HFF-Myc (cell line): ENCODE data around the gene COMMD4.
A peak's percentile ranks its signal among the peaks of the same experiment; 100 is the strongest.
"Not testable (repeated sequence)": the region's sequence is repeated elsewhere in the genome, so short reads cannot be mapped to it uniquely, and the experiment has no call there.

Experiments used
- DNase-seq: peaks from one replicate; pipeline ENCODE4 v3.0.0-alpha.2; 2011; ENCODE audit warnings: low read depth; ENCODE audit errors: extremely low read depth
- H3K4me3 ChIP-seq: replicated peaks from 2 replicates; pipeline ENCODE4 v1.5.1; 2011; ENCODE audit warnings: low read depth, mild to moderate bottlenecking, control low read depth, low read length
- TF ChIP-seq, protein P1 (sequence below): IDR thresholded peaks from 2 replicates; pipeline ENCODE4 v1.5.1; 2012; ENCODE audit warnings: mild to moderate bottlenecking, low read depth, low read length, control low read depth; ENCODE audit errors: missing control alignments

COMMD4 gene

DNA sequence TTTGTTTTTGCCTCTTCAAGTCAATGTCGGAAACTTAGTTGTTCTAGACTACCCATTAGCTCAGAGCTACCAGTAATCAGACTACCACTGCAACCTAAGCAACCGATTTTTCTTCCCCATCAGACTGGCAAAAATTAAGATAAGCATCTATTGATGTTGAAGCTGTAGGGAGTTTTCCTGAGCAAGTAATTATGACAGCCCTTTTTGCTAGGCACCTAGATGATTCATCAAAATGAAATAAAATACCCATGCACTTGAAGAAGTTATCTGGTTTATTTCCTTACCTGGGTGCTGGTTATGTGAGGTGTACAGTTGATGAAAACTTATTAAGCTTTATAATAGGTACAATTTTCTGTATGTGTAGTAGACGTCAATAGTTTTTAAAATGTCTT, 554 bp upstream of the COMMD4 start:
- peak overlapping the region; percentile 85 for H3K4me3 ChIP-seq
- TF ChIP-seq, protein P1, sequence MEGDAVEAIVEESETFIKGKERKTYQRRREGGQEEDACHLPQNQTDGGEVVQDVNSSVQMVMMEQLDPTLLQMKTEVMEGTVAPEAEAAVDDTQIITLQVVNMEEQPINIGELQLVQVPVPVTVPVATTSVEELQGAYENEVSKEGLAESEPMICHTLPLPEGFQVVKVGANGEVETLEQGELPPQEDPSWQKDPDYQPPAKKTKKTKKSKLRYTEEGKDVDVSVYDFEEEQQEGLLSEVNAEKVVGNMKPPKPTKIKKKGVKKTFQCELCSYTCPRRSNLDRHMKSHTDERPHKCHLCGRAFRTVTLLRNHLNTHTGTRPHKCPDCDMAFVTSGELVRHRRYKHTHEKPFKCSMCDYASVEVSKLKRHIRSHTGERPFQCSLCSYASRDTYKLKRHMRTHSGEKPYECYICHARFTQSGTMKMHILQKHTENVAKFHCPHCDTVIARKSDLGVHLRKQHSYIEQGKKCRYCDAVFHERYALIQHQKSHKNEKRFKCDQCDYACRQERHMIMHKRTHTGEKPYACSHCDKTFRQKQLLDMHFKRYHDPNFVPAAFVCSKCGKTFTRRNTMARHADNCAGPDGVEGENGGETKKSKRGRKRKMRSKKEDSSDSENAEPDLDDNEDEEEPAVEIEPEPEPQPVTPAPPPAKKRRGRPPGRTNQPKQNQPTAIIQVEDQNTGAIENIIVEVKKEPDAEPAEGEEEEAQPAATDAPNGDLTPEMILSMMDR, result no peak
- no peak for DNase-seq

DNA sequence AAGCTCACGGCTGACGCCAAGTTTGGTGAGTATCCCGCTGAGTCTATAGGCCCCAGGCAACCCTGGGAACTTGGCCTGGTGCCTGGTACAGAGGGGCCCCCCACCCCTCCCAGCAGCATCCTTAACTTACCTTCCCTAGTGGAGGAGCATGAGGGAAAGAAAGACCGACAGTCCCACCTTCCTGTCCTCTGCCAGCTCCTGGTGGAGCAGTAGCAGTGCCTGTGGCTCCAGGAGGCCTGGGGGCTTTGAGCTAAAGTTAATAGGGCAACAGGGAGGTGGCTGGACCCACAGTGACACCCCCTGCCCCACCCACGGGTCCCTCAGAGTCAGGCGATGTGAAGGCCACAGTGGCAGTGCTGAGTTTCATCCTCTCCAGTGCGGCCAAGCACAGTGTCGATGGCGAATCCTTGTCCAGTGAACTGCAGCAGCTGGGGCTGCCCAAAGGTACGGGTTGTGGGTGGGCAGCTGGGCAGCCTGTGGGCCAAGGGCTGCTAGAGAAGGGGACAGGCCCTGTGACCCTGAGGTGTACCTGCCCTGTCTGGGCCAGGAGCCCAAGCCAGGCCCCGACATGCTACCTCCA, 2.9 kb downstream of the COMMD4 start:
- H3K4me3 ChIP-seq, result no peak overlapping the region
- no peak for DNase-seq
- TF ChIP-seq, protein P1, result no peak

DNA sequence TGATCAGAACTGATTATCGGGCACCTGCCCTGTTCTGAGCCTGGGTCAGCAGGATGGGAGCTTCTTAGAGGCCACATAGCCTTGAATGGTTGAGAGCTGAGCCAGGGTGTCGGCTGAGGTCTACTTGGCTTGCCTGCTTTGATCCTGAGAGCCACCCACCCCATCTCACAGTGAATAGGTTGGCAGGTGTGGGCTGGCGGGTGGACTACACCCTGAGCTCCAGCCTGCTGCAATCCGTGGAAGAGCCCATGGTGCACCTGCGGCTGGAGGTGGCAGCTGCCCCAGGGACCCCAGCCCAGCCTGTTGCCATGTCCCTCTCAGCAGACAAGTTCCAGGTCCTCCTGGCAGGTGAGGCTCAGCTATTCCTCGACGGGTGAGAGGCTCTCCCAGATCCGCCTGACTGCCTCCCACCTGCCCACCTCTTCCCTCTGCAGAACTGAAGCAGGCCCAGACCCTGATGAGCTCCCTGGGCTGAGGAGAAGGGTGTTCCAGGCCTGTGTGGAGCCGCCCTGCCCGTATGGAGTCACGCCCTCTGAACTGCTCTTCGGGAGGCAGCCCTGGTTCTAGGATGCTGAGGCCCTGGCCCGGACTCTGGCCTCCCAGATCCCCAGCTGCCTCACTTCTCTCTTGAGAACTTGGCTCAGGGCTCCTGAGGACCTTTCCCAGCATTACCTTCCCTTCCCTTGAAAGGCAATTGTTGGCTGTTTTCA, 3.8 kb downstream of the COMMD4 start:
- TF ChIP-seq, protein P1, result no peak
- no peak overlapping the region for H3K4me3 ChIP-seq
- DNase-seq, result no peak

DNA sequence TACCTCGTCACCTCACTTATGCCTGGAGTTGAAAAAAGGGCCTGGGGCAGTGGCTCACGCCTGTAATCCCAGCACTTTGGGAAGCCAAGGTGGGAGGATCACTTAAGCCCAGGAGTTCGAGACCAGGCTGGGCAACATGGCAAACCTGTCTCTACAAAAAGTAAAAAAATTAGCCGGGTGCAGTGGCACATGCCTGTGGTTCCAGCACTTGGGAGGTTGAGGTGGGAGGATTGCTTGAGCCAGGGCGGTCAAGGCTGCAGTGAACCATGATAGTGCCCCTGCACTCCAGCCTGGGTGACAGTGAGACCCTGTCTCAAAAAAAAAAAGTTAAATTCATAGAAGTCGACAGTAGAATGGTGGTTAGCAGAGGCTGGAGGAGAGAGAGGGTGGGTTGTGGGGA, 6.4 kb downstream of the COMMD4 start:
- no peak overlapping the region for H3K4me3 ChIP-seq
- TF ChIP-seq, protein P1, result no peak
- no peak for DNase-seq

DNA sequence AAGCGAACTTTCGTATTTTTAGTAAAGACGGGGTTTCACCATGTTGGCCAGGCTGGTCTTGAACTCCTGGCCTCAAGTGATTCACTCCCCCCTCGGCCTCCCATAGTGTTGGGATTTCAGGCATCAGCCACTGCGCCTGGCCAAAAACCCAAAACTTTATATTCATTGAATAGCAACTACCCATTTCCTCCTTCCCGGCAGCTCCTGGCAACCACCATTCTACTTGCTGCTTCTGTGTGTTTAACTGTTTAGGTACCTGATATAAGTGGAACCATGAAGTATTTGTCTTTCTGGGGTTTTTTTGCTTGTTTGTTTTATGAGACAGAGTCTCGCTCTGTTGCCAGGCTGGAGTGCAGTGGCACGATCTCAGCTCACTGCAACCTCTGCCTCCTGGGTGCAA, 8.1 kb downstream of the COMMD4 start:
- not testable (repeated sequence) for H3K4me3 ChIP-seq, DNase-seq

DNA sequence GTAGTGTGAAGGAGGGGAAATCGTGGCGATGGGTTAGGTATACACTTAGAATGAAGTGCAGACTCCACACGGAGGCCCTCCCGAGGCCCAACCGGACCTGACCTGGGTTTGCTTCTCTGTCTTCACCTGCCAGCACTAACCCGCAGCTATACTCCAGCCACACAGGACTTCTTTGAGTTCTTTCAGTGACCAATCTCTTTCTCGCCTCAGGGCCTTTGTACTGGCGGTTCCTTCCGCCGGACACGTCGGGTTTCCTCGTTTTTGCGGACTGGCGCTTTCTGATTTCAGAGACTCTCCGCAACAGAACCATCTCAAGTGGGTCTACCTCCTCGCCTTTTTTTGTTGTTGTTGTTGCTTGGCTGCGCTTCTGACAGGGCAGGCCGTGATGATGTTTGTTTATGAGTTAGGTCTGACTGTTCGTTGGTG, 10.9 kb downstream of the COMMD4 start, which contains the start of gene NEIL1:
Gene NEIL1 (plus strand): TSS at position 244 of the 426 bp plus-strand sequence. CDS start 1,867 bp downstream, outside the sequence.
- TF ChIP-seq, protein P1, result no peak
- H3K4me3 ChIP-seq, result peak within 1 kb of the TSS; percentile 52
- no peak for DNase-seq

DNA sequence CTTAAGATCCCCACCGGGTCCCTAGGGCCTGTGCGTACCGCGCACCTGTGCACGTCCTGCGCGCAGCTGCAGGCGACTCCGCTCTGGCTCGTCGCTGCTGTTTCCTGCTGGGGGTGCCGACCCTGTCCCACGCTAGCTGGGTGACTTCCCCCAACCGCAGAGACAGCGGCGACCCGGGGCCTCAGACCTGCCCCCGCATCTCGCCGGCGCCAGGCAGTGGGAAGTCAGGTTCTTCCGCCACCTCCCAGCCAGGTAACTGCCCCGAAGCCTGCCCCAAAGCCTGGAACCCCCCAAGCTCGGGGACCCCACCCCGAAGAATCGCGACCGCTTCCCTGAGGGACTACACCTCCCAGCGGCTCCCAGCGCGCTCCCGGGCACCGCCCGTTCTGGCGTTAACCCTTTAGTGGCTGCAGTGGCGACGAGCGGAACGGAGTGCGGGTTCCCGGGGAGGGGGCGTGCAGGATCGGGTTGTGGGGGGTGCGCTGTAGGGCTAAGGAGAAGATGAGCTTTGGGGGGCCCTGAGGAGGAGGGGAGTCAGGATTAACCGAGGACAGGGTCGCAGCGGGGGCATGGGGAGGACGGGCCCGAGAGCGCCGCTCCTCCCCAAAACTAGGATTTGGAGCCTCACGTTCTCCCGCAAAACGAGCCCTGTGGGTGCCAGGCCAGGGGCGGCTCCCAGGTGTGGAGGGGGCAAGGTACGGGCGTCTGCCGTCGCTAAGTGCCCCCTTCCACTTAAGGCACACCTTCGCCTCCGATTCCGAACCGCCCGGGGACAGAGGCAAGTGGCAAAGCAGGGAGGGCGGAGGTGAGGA, 11.6 kb downstream of the COMMD4 start:
- peak overlapping the region; percentile 52 for H3K4me3 ChIP-seq
- no peak for DNase-seq
- TF ChIP-seq, protein P1, result no peak
